Measurements from ENCODE around the gene MRPL40. TPM values are rescaled to one million over a fixed set of nuclear protein-coding genes. Genes with fewer than 3 reads are reported as not detected.

Gene MRPL40
- total and polyA plus RNA-seq, 2 donors, result 17.4 to 33.3 TPM

DNA sequence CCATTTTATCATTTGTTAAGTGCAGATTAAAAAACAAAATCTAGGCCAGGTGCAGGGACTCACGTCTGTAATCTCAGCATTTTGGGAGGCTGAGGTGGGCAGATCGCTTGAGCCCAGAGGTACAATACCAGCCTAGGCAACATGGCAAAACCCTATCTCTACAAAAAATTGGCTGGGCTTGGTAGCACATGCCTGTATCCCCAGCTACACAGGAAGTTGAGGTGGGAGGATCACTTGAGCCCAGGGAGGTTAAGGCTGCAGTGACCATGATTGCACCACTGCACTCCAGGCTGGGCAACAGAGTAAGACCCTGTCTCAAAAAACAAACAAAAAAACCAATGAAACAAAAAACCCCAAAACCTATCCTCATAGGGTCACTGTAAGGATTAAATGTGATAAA is 33.7 kb upstream of the MRPL40 start:
- no peak for DNase-seq (ENCODE audit: extremely low spot score)
- 85% methylated on average over 2 of the region's 2 CpGs for WGBS
- H3K36me3 ChIP-seq (ENCODE audit: insufficient read depth), result peaks cover 4% of the 10 kb centered on the region

DNA sequence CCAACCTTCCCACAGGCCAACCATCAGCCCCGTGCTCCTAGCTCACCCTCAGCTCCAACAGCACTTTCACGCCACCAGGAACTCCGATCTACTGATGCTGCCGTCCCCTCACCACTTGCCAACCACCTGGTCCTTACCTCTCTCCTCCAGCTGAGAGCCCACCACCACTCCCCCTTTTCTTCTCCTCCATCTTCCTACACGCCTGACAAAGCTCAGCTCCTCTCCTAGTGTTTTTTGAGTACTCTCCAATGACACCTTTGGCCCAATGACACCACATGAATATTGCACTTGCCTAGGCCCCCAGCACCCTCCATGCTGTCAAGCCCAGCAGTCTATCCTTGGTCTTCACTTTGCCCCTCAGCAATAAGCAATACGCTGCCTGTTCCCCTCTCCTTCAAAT is 31.5 kb upstream of the MRPL40 start:
- DNase-seq (ENCODE audit: extremely low spot score), result no peak
- Histone ChIP-seq H3K27ac (ENCODE audit: low read depth) (no peak overlapping the region), H3K4me3 (ENCODE audit: low read depth, low read length) (no peak overlapping the region), H3K36me3 (ENCODE audit: insufficient read depth) (peaks cover 4% of the 10 kb centered on the region), H3K4me1 (ENCODE audit: insufficient read depth) (no peaks in the 10 kb centered on the region)
- WGBS, result 94% methylated on average over 6 of the region's 6 CpGs

More for the DNA sequence above, 33.7 kb upstream of the MRPL40 start:
- no peaks in the 10 kb centered on the region for H3K4me1 ChIP-seq (ENCODE audit: insufficient read depth)
- H3K4me3 ChIP-seq (ENCODE audit: low read depth, low read length), result no peak overlapping the region
- H3K27ac ChIP-seq (ENCODE audit: low read depth), result no peak overlapping the region

DNA sequence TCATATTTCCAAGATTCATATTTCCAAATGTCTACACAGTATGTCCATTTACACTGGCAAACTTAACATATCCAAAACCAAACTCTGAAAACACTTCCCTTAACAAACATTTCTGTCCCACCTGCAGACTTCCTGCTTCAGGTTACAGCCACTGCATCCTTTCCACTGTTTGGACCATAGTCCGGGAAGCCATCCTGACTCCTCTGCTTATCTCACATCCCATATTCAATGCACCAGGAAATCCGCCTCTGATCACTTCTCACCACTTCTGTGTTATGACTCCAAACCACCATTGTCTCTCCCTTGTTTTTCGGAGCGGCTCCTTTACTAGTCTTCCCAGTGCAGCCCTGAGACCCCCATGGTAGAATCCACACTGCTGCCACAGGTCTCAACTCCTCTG is 30.9 kb upstream of the MRPL40 start:
- no peak overlapping the region for H3K27ac ChIP-seq (ENCODE audit: low read depth)
- DNase-seq (ENCODE audit: extremely low spot score), result no peak
- peaks cover 4% of the 10 kb centered on the region for H3K36me3 ChIP-seq (ENCODE audit: insufficient read depth)
- WGBS, result 97% methylated on average over 4 of the region's 4 CpGs
- H3K4me1 ChIP-seq (ENCODE audit: insufficient read depth), result no peaks in the 10 kb centered on the region
- no peak overlapping the region for H3K4me3 ChIP-seq (ENCODE audit: low read depth, low read length)

- no peak overlapping the region for H3K4me3 ChIP-seq (ENCODE audit: low read depth, low read length)
- 96% methylated on average over 4 of the region's 4 CpGs for WGBS
- no peak for DNase-seq (ENCODE audit: extremely low spot score)
- no peak overlapping the region for H3K27ac ChIP-seq (ENCODE audit: low read depth)
- peaks cover 4% of the 10 kb centered on the region for H3K36me3 ChIP-seq (ENCODE audit: insufficient read depth)
- H3K4me1 ChIP-seq (ENCODE audit: insufficient read depth), result no peaks in the 10 kb centered on the region
Measured at GRCh38 chr22:19402642-19403191, 29.6 kb upstream of the MRPL40 start.

DNA sequence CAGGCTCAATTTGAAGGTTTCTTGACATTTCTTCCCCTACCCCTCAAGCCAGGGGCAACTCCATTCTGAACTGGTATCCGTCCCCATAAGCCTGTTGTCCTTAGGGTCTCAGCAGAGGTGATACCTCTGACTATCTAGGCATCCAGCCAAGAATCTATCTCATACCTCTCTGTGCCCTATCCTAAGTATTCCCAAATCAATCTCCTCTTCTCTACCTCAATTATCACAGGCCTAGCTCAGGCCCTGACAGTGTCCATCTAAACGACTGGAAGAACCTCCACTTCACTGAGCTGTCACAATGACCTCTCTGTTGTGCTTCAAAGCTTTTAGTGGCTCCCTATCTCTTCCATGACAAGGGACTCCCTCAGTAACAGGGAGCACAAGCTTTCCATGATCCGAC is 27.7 kb upstream of the MRPL40 start:
- WGBS, result 95% methylated on average over 3 of the region's 3 CpGs

DNA sequence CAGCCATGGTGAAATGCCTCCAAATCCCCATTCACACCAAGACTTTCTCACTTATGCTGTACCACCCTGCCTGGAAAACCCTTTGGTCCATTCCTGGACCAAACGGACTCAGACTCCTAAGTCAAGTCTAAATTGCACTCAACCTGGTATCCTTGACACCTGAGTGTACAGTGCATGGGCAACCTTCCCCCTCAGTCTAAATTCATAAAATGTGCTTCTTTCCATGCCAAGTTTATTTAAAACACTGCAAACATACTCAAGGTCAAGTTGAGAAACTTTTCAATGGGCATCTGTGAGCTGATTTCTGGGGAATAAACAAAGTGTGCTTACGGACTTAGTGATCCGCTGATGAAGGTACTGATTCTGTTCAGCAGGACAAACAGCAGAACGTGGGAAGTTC is 27.2 kb upstream of the MRPL40 start:
- no peaks in the 10 kb centered on the region for H3K4me1 ChIP-seq (ENCODE audit: insufficient read depth)
- no peak overlapping the region for H3K27ac ChIP-seq (ENCODE audit: low read depth)
- no peaks in the 10 kb centered on the region for H3K36me3 ChIP-seq (ENCODE audit: insufficient read depth)
- no peak overlapping the region for H3K4me3 ChIP-seq (ENCODE audit: low read depth, low read length)
- no peak for DNase-seq (ENCODE audit: extremely low spot score)
- WGBS, result 93% methylated on average over 4 of the region's 4 CpGs

More for the DNA sequence above, 27.7 kb upstream of the MRPL40 start:
- no peak overlapping the region for H3K4me3 ChIP-seq (ENCODE audit: low read depth, low read length)
- DNase-seq (ENCODE audit: extremely low spot score), result no peak
- H3K4me1 ChIP-seq (ENCODE audit: insufficient read depth), result no peaks in the 10 kb centered on the region
- H3K36me3 ChIP-seq (ENCODE audit: insufficient read depth), result no peaks in the 10 kb centered on the region
- no peak overlapping the region for H3K27ac ChIP-seq (ENCODE audit: low read depth)

GRCh38 chr22:19405652-19406051 is 26.7 kb upstream of the MRPL40 start:
- Histone ChIP-seq H3K4me1 (ENCODE audit: insufficient read depth) (no peaks in the 10 kb centered on the region), H3K4me3 (ENCODE audit: low read depth, low read length) (no peak overlapping the region), H3K36me3 (ENCODE audit: insufficient read depth) (no peaks in the 10 kb centered on the region), H3K27ac (ENCODE audit: low read depth) (no peak overlapping the region)
- DNase-seq (ENCODE audit: extremely low spot score), result no peak
- 94% methylated on average over 8 of the region's 8 CpGs for WGBS

GRCh38 chr22:19406281-19406811 is 26.0 kb upstream of the MRPL40 start:
- H3K36me3 ChIP-seq (ENCODE audit: insufficient read depth), result no peaks in the 10 kb centered on the region

GRCh38 chr22:19406846-19407245 is 25.5 kb upstream of the MRPL40 start:
- no peaks in the 10 kb centered on the region for H3K4me1 ChIP-seq (ENCODE audit: insufficient read depth)
- DNase-seq (ENCODE audit: extremely low spot score), result no peak
- H3K4me3 ChIP-seq (ENCODE audit: low read depth, low read length), result no peak overlapping the region
- H3K36me3 ChIP-seq (ENCODE audit: insufficient read depth), result no peaks in the 10 kb centered on the region
- WGBS, result 94% methylated on average over 4 of the region's 4 CpGs
- H3K27ac ChIP-seq (ENCODE audit: low read depth), result no peak overlapping the region

More at GRCh38 chr22:19406281-19406811, 26.0 kb upstream of the MRPL40 start:
- Histone ChIP-seq H3K27ac (ENCODE audit: low read depth) (no peak overlapping the region), H3K4me1 (ENCODE audit: insufficient read depth) (no peaks in the 10 kb centered on the region), H3K4me3 (ENCODE audit: low read depth, low read length) (no peak overlapping the region)
- no peak for DNase-seq (ENCODE audit: extremely low spot score)
- WGBS, result 85% methylated on average over 3 of the region's 3 CpGs

DNA sequence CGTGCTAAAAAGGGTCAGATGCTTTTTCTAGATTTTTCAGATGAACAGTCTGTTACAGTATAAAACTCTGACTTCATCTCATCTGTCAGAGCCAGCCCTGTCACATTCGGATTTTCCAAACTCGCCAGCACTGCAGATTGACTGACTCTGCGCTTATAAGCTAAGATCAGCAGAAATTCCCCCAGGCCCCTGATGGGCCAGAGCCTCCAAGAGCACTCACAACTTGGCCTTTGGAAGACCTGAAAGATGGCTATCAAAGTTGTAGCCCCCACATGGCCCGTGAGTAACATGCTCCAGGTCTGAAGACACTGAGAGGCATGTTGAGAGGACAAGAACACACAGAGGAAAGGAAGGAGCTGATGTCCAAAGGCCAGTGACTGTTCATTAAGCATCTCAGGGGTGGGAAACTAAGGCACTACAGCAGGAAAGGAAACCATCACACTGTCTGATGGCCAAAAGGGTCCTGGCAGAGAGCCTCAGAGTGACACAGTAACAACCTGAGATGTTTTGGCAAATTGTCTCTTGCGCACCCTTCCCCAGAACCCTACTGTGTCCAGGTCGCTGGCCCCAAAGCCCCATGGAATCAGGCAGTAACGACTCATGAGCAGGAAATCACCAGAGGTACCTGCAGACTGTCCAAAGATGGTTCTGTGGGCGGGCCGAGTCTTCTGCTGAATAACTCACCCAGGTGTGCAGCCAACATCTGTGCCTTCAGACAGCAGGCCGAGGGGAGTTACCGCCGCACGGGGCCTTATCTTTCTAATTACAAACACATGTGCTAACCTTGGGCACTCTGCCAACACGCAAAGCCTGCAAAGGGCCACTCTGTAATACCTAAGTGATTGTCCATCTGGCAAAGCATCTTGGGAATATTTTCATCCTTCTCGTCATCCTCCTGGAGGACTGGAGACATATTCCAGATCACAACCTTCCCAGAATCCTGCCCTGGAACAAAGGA is 24.4 kb upstream of the MRPL40 start:
- Histone ChIP-seq H3K36me3 (ENCODE audit: insufficient read depth) (no peaks in the 10 kb centered on the region), H3K4me1 (ENCODE audit: insufficient read depth) (no peaks in the 10 kb centered on the region), H3K4me3 (ENCODE audit: low read depth, low read length) (no peak overlapping the region), H3K27ac (ENCODE audit: low read depth) (no peak overlapping the region)
- WGBS, result 72% methylated on average over 16 of the region's 16 CpGs
- DNase-seq (ENCODE audit: extremely low spot score), result no peak

GRCh38 chr22:19410941-19411689 is 21.2 kb upstream of the MRPL40 start:
- no peaks in the 10 kb centered on the region for H3K4me1 ChIP-seq (ENCODE audit: insufficient read depth)
- no peaks in the 10 kb centered on the region for H3K36me3 ChIP-seq (ENCODE audit: insufficient read depth)
- no peak overlapping the region for H3K27ac ChIP-seq (ENCODE audit: low read depth)
- H3K4me3 ChIP-seq (ENCODE audit: low read depth, low read length), result no peak overlapping the region
- no peak for DNase-seq (ENCODE audit: extremely low spot score)
- 91% methylated on average over 6 of the region's 6 CpGs for WGBS

DNA sequence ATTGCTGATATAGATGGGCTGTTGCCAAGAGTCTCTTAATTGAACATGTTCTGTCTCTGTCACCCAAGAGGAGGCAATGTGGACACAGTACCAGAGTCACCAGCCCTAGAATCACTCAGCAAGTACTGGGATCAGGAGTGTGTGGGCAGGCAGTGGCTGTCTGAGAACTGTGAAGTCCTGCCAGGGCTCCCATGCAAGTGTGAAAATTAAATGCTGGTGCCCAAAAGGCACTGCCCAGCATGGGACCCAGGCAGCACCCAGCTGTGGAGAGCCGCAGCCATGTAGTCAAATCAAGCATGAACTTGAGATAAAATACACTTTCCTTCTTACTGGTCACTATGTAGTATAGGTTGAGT is 20.7 kb upstream of the MRPL40 start:
- H3K27ac ChIP-seq (ENCODE audit: low read depth), result no peak overlapping the region
- 100% methylated on average over 1 of the region's 1 CpG for WGBS
- no peak overlapping the region for H3K4me3 ChIP-seq (ENCODE audit: low read depth, low read length)
- no peaks in the 10 kb centered on the region for H3K4me1 ChIP-seq (ENCODE audit: insufficient read depth)
- H3K36me3 ChIP-seq (ENCODE audit: insufficient read depth), result no peaks in the 10 kb centered on the region
- DNase-seq (ENCODE audit: extremely low spot score), result no peak

GRCh38 chr22:19412478-19412877 is 19.9 kb upstream of the MRPL40 start:
- Histone ChIP-seq H3K36me3 (ENCODE audit: insufficient read depth) (no peaks in the 10 kb centered on the region), H3K27ac (ENCODE audit: low read depth) (no peak overlapping the region), H3K4me3 (ENCODE audit: low read depth, low read length) (no peak overlapping the region), H3K4me1 (ENCODE audit: insufficient read depth) (no peaks in the 10 kb centered on the region)
- no peak for DNase-seq (ENCODE audit: extremely low spot score)
- WGBS, result 93% methylated on average over 4 of the region's 4 CpGs

Measured in urinary bladder (tissue), 4 donors.